ENCODE data around the gene PHF23. TPM values are rescaled to one million over a fixed set of nuclear protein-coding genes. Genes with fewer than 3 reads are reported as not detected.

Gene PHF23
- total RNA-seq, 1 experiment from 2014 or later: 110 TPM

DNA sequence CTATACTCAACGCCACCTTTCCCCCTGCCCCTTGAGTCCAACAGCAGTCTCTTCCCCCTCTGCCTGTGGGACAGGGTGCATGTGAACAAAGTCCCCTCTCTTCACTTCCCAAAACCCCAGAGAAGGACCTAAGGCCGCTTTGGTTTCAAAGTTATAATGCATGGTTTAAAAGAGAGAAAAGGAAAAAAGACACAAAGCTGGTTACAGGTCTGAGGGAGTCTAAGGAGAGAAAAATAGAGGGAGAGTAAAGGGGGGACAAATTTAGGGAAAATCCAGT is 4.1 kb upstream of the PHF23 start:
- TF ChIP-seq, protein P1, sequence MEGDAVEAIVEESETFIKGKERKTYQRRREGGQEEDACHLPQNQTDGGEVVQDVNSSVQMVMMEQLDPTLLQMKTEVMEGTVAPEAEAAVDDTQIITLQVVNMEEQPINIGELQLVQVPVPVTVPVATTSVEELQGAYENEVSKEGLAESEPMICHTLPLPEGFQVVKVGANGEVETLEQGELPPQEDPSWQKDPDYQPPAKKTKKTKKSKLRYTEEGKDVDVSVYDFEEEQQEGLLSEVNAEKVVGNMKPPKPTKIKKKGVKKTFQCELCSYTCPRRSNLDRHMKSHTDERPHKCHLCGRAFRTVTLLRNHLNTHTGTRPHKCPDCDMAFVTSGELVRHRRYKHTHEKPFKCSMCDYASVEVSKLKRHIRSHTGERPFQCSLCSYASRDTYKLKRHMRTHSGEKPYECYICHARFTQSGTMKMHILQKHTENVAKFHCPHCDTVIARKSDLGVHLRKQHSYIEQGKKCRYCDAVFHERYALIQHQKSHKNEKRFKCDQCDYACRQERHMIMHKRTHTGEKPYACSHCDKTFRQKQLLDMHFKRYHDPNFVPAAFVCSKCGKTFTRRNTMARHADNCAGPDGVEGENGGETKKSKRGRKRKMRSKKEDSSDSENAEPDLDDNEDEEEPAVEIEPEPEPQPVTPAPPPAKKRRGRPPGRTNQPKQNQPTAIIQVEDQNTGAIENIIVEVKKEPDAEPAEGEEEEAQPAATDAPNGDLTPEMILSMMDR (conservative IDR thresholded peaks at IDR 0.05): no peak
- Histone ChIP-seq H3K23ac (ENCODE audit: insufficient read length, low read depth, low read length) (no peak overlapping the region), H3K23me2 (ENCODE audit: insufficient read length, low read depth, low read length, poor library complexity, severe bottlenecking) (peaks cover 4% of the 10 kb centered on the region), H3K4me2 (ENCODE audit: insufficient read depth, insufficient read length, low read length) (peak overlapping the region; percentile 98), H2BK20ac (ENCODE audit: low read depth, low read length, poor library complexity, severe bottlenecking) (no peak overlapping the region), H3K4me1 (ENCODE audit: insufficient read depth, low read length) (no peaks in the 10 kb centered on the region), H3K27ac (ENCODE audit: insufficient read length, low read depth, low read length) (no peak overlapping the region), H3K9me3 (ENCODE audit: control insufficient read depth, low read depth, low read length) (no peaks in the 10 kb centered on the region), H3K18ac (ENCODE audit: insufficient read length, low read depth, low read length) (no peak overlapping the region), H2BK5ac (ENCODE audit: insufficient read length, low read length) (no peak overlapping the region), H3K79me2 (ENCODE audit: insufficient read depth, low read length) (peaks cover 4% of the 10 kb centered on the region; the same call in 1 of the 2 replicates), H4K20me1 (ENCODE audit: control insufficient read depth, insufficient read depth, insufficient read length) (no peaks in the 10 kb centered on the region), H2BK120ac (ENCODE audit: low read depth, low read length, poor library complexity, severe bottlenecking) (no peak overlapping the region), H2BK15ac (ENCODE audit: low read depth, low read length) (no peak overlapping the region), H3K14ac (ENCODE audit: insufficient read depth, low read length) (no peak overlapping the region), H3K27me3 (ENCODE audit: insufficient read depth, low read length) (no peaks in the 10 kb centered on the region), H3K56ac (ENCODE audit: insufficient read length, low read depth, low read length) (no peak overlapping the region), H3K79me1 (ENCODE audit: insufficient read depth, low read depth, low read length, poor library complexity, severe bottlenecking) (peaks cover 5% of the 10 kb centered on the region), H2BK12ac (ENCODE audit: insufficient read length, low read depth, low read length) (no peak overlapping the region), H4K8ac (replicated peaks; ENCODE audit: insufficient read length, low read depth, low read length) (no peak overlapping the region), H4K91ac (ENCODE audit: insufficient read length, low read depth, low read length) (no peak overlapping the region), H3K4ac (ENCODE audit: low read depth, low read length) (no peak overlapping the region), H2AK5ac (ENCODE audit: insufficient read length, low read length) (no peak overlapping the region), H4K5ac (ENCODE audit: insufficient read length, low read depth, low read length) (no peak overlapping the region), H2AFZ (ENCODE audit: low read length) (no peak overlapping the region), H3K9ac (ENCODE audit: extremely low read depth, insufficient read length, low read length) (peak overlapping the region; percentile 41), H3T11ph (ENCODE audit: low read length) (no peak overlapping the region)
- Mint-ChIP-seq H3K4me1 (peaks cover 34% of the 10 kb centered on the region in 2 experiments), H3K36me3 (ENCODE audit: insufficient read depth in 1 of 3, low read depth in 3 of 3) (peaks cover 27 to 52% (median 47%) of the 10 kb centered on the region in 3 experiments), H3K4me3 (peak overlapping the region; percentile 95 to 97), H3K9me3 (peaks cover 0 to 2% of the 10 kb centered on the region in 2 experiments; a peak in 2 of 5 replicates), H3K27me3 (ENCODE audit: low read depth) (no peaks in the 10 kb centered on the region; the same call in 1 of the 2 replicates), H3K27ac (peak overlapping the region; percentile 84 to 98 (median 95); a peak in 6 of 7 replicates)
- no CpG with 5 or more reads among the region's 2 CpGs for WGBS (ENCODE audit: extremely low coverage, insufficient read length, low lambda C conversion rate)
- no peak for DNase-seq
